A673 (cell line): ENCODE measurements around the gene SRRD. TPM values are rescaled to one million over a fixed set of nuclear protein-coding genes. Genes with fewer than 3 reads are reported as not detected.

Source experiments
- BruUV-seq: library from RNA; stranded (reverse); fragments of 400-500 nt; replicated peaks from 2 replicates; lab custom pipeline; 2021; lab: Mats Ljungman, UMichigan
- CTCF ChIA-PET: fragments of 300-600 bp; sonication (Branson Sonifier 250); formaldehyde crosslinking; loops from one replicate; lab custom pipeline; 2022; ENCODE audit warnings: antibody characterized with exemption; lab: Charles Lee
- POLR2A ChIA-PET: fragments of 300-600 bp; sonication (Branson Sonifier 250); formaldehyde crosslinking; loops from one replicate; lab custom pipeline; 2022; ENCODE audit warnings: antibody characterized with exemption; ENCODE audit not compliant: low non-redundant PET; lab: Charles Lee
- DNase-seq: peaks from one replicate; pipeline ENCODE4 v3.0.0-alpha.2; 2015; ENCODE audit warnings: low spot score
- H3K27ac ChIP-seq: fragments of 200-600 bp; sonication (generic); 2 replicates; pipeline ENCODE4 v1.5.1; 2016; ENCODE audit warnings: mixed run types, low read depth, mild to moderate bottlenecking, mixed read lengths, antibody characterized with exemption, low read length; ENCODE audit not compliant: poor library complexity, severe bottlenecking
- H3K27me3 ChIP-seq: fragments of 200-600 bp; sonication (generic); replicated peaks from 2 replicates; pipeline ENCODE4 v1.6.1; 2017; ENCODE audit warnings: mixed run types, low read depth, mild to moderate bottlenecking, mixed read lengths, antibody characterized with exemption, low read length; ENCODE audit not compliant: insufficient read depth, poor library complexity
- H3K36me3 ChIP-seq: fragments of 200-600 bp; sonication (generic); 2 replicates; pipeline ENCODE4 v1.6.1; 2016; ENCODE audit warnings: mixed run types, mild to moderate bottlenecking, mixed read lengths, antibody characterized with exemption, low read length; ENCODE audit not compliant: insufficient read depth, poor library complexity, severe bottlenecking
- H3K4me1 ChIP-seq: fragments of 200-600 bp; sonication (generic); 2 replicates; pipeline ENCODE4 v1.6.1; 2017; ENCODE audit warnings: mixed run types, mild to moderate bottlenecking, mixed read lengths, antibody characterized with exemption, low read length; ENCODE audit not compliant: insufficient read depth, poor library complexity, severe bottlenecking
- H3K4me3 ChIP-seq: fragments of 200-600 bp; sonication (generic); 2 replicates; pipeline ENCODE4 v1.5.1; 2016; ENCODE audit warnings: low read depth, mixed run types, mild to moderate bottlenecking, mixed read lengths, low read length; ENCODE audit not compliant: poor library complexity, severe bottlenecking
- H3K9me3 ChIP-seq: fragments of 200-600 bp; sonication (generic); 2 replicates; pipeline ENCODE4 v1.6.1; 2016; ENCODE audit warnings: mixed run types, low read depth, mild to moderate bottlenecking, mixed read lengths, antibody characterized with exemption, low read length; ENCODE audit not compliant: poor library complexity, severe bottlenecking
- CTCF ChIP-seq: fragments of 300-800, 200-600 bp; sonication (generic); conservative IDR thresholded peaks from 2 replicates; pipeline ENCODE4 v1.5.1; 2017; ENCODE audit warnings: low read depth, mild to moderate bottlenecking, antibody characterized with exemption, low read length, moderate library complexity, mixed read lengths
- EZH2 ChIP-seq: fragments of 200-600 bp; sonication (generic); IDR thresholded peaks from 2 replicates; pipeline ENCODE4 v1.6.1; 2017; ENCODE audit warnings: borderline replicate concordance, low read depth, mild to moderate bottlenecking, mixed read lengths, antibody characterized with exemption, low read length; ENCODE audit not compliant: poor library complexity, severe bottlenecking
- intact Hi-C: fragments of 100-400 bp; cut with micrococcal nuclease; formaldehyde crosslinking; loops from one replicate; pipeline ENCODE4 v1.10.0; 2022; ENCODE audit not compliant: unreplicated experiment
- total RNA-seq: library from RNA; stranded (reverse); gene quantifications from 2 replicates; pipeline ENCODE4 v1.2.3, GENCODE V29; 2021

The SRRD gene
- total RNA-seq, 1 experiment from 2014 or later = 28.8 TPM

GRCh38 chr22:26529345-26529744 lies 45.7 kb downstream of the SRRD start:
- TF ChIP-seq EZH2 = no peak
- no peak for TF ChIP-seq CTCF
- no peak for DNase-seq
- Histone ChIP-seq H3K4me1 (no peaks in the 10 kb centered on the region), H3K27me3 (no peaks in the 10 kb centered on the region), H3K4me3 (no peak overlapping the region), H3K9me3 (no peaks in the 10 kb centered on the region), H3K36me3 (no peaks in the 10 kb centered on the region), H3K27ac (no peak overlapping the region)
- intact Hi-C loops = no loop called here
- ChIA-PET CTCF (no interaction called here), POLR2A (no interaction called here)
- BruUV-seq = no TSS peak

- CTCF ChIA-PET = no interaction called here
- no TSS peak for BruUV-seq
Measured at GRCh38 chr22:26534171-26534855, 50.6 kb downstream of the SRRD start.

GRCh38 chr22:26534874-26535602 lies 51.4 kb downstream of the SRRD start:
- H3K4me3 ChIP-seq = no peak overlapping the region
- intact Hi-C loops = no loop called here
- H3K9me3 ChIP-seq = no peaks in the 10 kb centered on the region
- no peaks in the 10 kb centered on the region for H3K27me3 ChIP-seq
- no peak overlapping the region for H3K27ac ChIP-seq
- POLR2A ChIA-PET = no interaction called here
- H3K4me1 ChIP-seq = no peaks in the 10 kb centered on the region
- TF ChIP-seq EZH2 = no peak
- TF ChIP-seq CTCF = no peak
- CTCF ChIA-PET = no interaction called here
- no peak for DNase-seq
- no peaks in the 10 kb centered on the region for H3K36me3 ChIP-seq
- BruUV-seq = no TSS peak

More at GRCh38 chr22:26534171-26534855, 50.6 kb downstream of the SRRD start:
- Histone ChIP-seq H3K4me1 (no peaks in the 10 kb centered on the region), H3K27ac (no peak overlapping the region), H3K4me3 (no peak overlapping the region), H3K36me3 (no peaks in the 10 kb centered on the region), H3K9me3 (no peaks in the 10 kb centered on the region), H3K27me3 (no peaks in the 10 kb centered on the region)
- TF ChIP-seq CTCF (no peak), EZH2 (no peak)
- POLR2A ChIA-PET = no interaction called here
- intact Hi-C loops = no loop called here
- DNase-seq = no peak
